HUES64 (cell line): ENCODE results near the gene KRTAP10-7.

Experiments used
- H3K27ac ChIP-seq: 2 replicates; pipeline ENCODE4 v1.7.0; 2013; ENCODE audit warnings: low read depth, low read length, inconsistent platforms
- H3K27me3 ChIP-seq: 2 replicates; pipeline ENCODE4 v1.6.1; 2013; ENCODE audit warnings: mild to moderate bottlenecking, low read length; ENCODE audit not compliant: insufficient read depth
- H3K36me3 ChIP-seq: 2 replicates; pipeline ENCODE4 v1.6.1; 2013; ENCODE audit warnings: mild to moderate bottlenecking, low read length; ENCODE audit not compliant: insufficient read depth
- H3K4me1 ChIP-seq: 2 replicates; pipeline ENCODE4 v1.6.1; 2013; ENCODE audit warnings: mild to moderate bottlenecking, low read length, moderate library complexity; ENCODE audit not compliant: insufficient read depth
- H3K4me3 ChIP-seq: 2 replicates; pipeline ENCODE4 v1.5.1; 2013; ENCODE audit warnings: mild to moderate bottlenecking, low read length, moderate library complexity
- H3K9ac ChIP-seq: 2 replicates; pipeline ENCODE4 v1.6.1; 2013; ENCODE audit warnings: mild to moderate bottlenecking, low read depth, low read length
- H3K9me3 ChIP-seq: 2 replicates; pipeline ENCODE4 v1.6.1; 2013; ENCODE audit warnings: low read depth, low read length; ENCODE audit not compliant: insufficient read depth
- WGBS: fragments of 150-250, 120-280 bp; methylation state at CpG from one replicate; pipeline ENCODE4 v1.1.7; 2013; ENCODE audit warnings: missing lambda C conversion rate; 5-methylcytosine and 5-hydroxymethylcytosine counted together

Gene KRTAP10-7

DNA sequence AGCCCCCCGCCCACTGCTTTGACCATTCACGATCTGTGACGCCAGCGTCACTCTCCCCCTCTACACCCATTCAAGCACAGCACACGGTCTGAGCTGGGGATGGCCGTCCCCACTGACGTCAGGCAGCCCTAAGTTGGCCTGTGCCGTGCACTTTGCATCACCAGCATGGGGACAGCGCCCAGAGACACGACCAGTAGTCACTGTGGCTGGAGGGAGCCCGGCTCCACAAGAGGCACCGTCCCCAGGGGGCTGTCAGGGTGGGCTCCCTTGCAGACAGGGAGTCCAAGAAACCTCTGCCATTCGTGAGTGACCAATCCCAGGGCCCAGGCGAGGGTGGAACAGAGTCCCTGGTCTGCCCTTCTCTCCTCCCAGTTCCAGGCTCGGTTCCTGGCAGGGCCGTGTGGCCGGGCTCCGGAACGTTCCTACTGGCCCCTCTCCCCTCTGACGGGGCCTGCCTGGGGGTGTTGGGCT, 13.8 kb downstream of the KRTAP10-7 start:
- WGBS: 92% methylated on average over 20 of the region's 20 CpGs
- Histone ChIP-seq H3K36me3 (no peaks in the 10 kb centered on the region), H3K27me3 (no peaks in the 10 kb centered on the region), H3K27ac (no peak overlapping the region), H3K4me3 (no peak overlapping the region), H3K9ac (no peak overlapping the region), H3K4me1 (no peaks in the 10 kb centered on the region), H3K9me3 (peaks cover 18% of the 10 kb centered on the region)

- no peaks in the 10 kb centered on the region for H3K36me3 ChIP-seq
- H3K9ac ChIP-seq: no peak overlapping the region
- no peak overlapping the region for H3K27ac ChIP-seq
- H3K9me3 ChIP-seq: peaks cover 20% of the 10 kb centered on the region
- WGBS: 94% methylated on average over 28 of the region's 28 CpGs
- H3K4me1 ChIP-seq: no peaks in the 10 kb centered on the region
- H3K27me3 ChIP-seq: no peaks in the 10 kb centered on the region
- no peak overlapping the region for H3K4me3 ChIP-seq
Measured at GRCh38 chr21:44614961-44615391, 14.6 kb downstream of the KRTAP10-7 start.

DNA sequence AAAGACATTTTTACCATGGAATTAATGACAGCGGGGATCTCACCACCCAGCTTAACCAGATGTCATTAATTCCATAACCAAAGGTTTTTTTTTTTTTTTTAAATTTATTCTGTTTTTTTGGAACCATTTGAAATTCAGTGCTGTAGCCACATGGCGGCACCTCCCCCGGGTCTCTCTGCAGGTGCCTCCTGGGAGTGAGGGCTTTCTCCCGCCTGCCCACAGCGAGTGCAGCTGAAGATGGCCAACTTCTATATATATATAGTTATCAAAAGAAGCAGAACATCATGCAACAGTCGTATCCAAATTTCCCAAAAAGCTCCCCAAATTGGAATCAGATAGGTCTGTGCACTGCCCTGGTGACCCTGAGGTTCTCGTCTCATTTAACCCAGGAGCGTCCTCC, 15.1 kb downstream of the KRTAP10-7 start:
- Histone ChIP-seq H3K9me3 (peaks cover 25% of the 10 kb centered on the region), H3K27ac (no peak overlapping the region)
- 90% methylated on average over 7 of the region's 8 CpGs for WGBS

GRCh38 chr21:44615911-44616590, 15.7 kb downstream of the KRTAP10-7 start:
- H3K9me3 ChIP-seq: peaks cover 30% of the 10 kb centered on the region
- no peaks in the 10 kb centered on the region for H3K27me3 ChIP-seq
- H3K36me3 ChIP-seq: no peaks in the 10 kb centered on the region
- no peak overlapping the region for H3K9ac ChIP-seq
- H3K4me1 ChIP-seq: no peaks in the 10 kb centered on the region
- no peak overlapping the region for H3K27ac ChIP-seq
- H3K4me3 ChIP-seq: no peak overlapping the region
- 89% methylated on average over 17 of the region's 17 CpGs for WGBS

More for the DNA sequence above, 15.1 kb downstream of the KRTAP10-7 start:
- Histone ChIP-seq H3K27me3 (no peaks in the 10 kb centered on the region), H3K4me3 (no peak overlapping the region), H3K36me3 (no peaks in the 10 kb centered on the region), H3K9ac (no peak overlapping the region), H3K4me1 (no peaks in the 10 kb centered on the region)

- Histone ChIP-seq H3K27ac (no peak overlapping the region), H3K36me3 (no peaks in the 10 kb centered on the region), H3K4me1 (no peaks in the 10 kb centered on the region), H3K4me3 (no peak overlapping the region), H3K27me3 (no peaks in the 10 kb centered on the region), H3K9ac (no peak overlapping the region), H3K9me3 (peaks cover 30% of the 10 kb centered on the region)
- 88% methylated on average over 16 of the region's 16 CpGs for WGBS
Measured at GRCh38 chr21:44616591-44616926, 16.2 kb downstream of the KRTAP10-7 start.

DNA sequence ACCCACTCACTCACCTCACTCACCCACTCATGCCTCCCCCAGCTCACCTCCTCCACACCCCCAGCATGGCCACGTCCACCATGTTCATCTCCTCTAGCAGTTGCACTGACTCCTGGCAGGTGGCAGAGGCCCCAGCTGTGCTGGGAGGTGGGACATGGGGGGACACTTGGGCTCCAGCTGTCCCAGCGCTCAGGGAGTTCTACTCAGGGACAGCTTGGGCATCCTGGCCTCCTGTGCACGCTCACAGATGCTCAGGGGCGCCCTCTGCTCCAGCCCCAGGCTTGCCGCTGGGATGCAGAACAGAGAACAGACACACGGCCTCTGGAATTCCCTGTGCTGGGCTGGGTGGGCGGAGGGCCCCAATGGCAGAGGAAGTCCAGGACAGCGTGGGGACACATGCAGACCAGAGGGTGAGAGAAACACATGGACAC, 16.7 kb downstream of the KRTAP10-7 start:
- H3K27ac ChIP-seq: no peak overlapping the region
- no peak overlapping the region for H3K4me3 ChIP-seq
- no peaks in the 10 kb centered on the region for H3K27me3 ChIP-seq
- no peaks in the 10 kb centered on the region for H3K4me1 ChIP-seq
- H3K36me3 ChIP-seq: no peaks in the 10 kb centered on the region
- peaks cover 27% of the 10 kb centered on the region; the same call in 1 of the 2 replicates for H3K9me3 ChIP-seq
- H3K9ac ChIP-seq: no peak overlapping the region
- 72% methylated on average over 8 of the region's 8 CpGs for WGBS

- Histone ChIP-seq H3K27me3 (no peaks in the 10 kb centered on the region), H3K27ac (no peak overlapping the region), H3K9me3 (peaks cover 40% of the 10 kb centered on the region), H3K4me1 (no peaks in the 10 kb centered on the region), H3K4me3 (no peak overlapping the region), H3K36me3 (no peaks in the 10 kb centered on the region), H3K9ac (no peak overlapping the region)
- 70% methylated on average over 4 of the region's 4 CpGs for WGBS
Measured at GRCh38 chr21:44618504-44618903, 18.1 kb downstream of the KRTAP10-7 start.

GRCh38 chr21:44618909-44619308, 18.5 kb downstream of the KRTAP10-7 start:
- Histone ChIP-seq H3K27ac (no peak overlapping the region), H3K27me3 (no peaks in the 10 kb centered on the region), H3K9me3 (peaks cover 44% of the 10 kb centered on the region), H3K36me3 (no peaks in the 10 kb centered on the region), H3K9ac (no peak overlapping the region), H3K4me3 (no peak overlapping the region), H3K4me1 (no peaks in the 10 kb centered on the region)
- WGBS: 97% methylated on average over 3 of the region's 3 CpGs

DNA sequence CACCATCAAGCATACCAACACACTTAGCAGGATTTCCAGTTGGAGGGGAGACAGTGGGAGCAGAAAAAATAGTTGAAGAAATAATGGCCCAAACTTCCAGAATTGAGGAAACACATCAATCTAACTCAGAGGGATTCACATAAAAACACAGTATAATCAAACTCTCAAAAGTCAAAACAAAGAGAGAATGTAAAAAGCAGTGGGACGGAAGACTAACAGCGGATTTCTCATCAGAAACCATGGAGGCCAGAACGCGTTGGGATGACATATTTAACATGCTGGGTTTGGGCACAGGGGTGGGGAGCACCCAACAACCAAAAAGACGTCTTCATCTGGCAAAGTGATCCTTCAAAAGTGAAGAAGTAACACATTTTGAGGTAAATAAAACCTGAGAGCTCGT, 19.5 kb downstream of the KRTAP10-7 start:
- Histone ChIP-seq H3K4me1 (no peaks in the 10 kb centered on the region), H3K36me3 (no peaks in the 10 kb centered on the region), H3K4me3 (no peak overlapping the region), H3K9ac (no peak overlapping the region), H3K27me3 (no peaks in the 10 kb centered on the region), H3K27ac (no peak overlapping the region), H3K9me3 (peaks cover 53% of the 10 kb centered on the region)
- WGBS: 94% methylated on average over 6 of the region's 6 CpGs

DNA sequence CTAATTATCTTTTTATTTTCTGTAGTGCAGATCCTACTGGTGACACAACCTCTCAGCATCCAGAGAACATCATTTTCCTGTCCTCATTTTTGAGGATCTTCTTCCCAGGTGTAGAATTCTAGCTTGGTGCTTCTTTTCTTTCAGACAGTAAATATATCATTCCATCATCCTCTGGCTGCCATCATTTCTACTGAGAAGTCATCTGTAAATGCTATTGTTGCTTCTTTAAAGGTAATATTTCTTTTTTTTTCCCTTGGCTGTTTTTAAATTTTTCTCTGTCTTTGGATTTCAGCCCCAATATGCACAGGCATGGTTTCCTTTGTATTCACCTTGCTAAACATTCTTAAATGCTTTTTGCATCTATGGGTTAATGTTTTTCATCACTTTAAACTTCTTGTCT, 23.2 kb downstream of the KRTAP10-7 start:
- Histone ChIP-seq H3K27me3 (no peaks in the 10 kb centered on the region), H3K4me3 (no peak overlapping the region), H3K27ac (no peak overlapping the region), H3K36me3 (no peaks in the 10 kb centered on the region), H3K9ac (no peak overlapping the region), H3K9me3 (peaks cover 56% of the 10 kb centered on the region), H3K4me1 (no peaks in the 10 kb centered on the region)

GRCh38 chr21:44625756-44626155, 25.4 kb downstream of the KRTAP10-7 start:
- no peak overlapping the region for H3K4me3 ChIP-seq
- H3K36me3 ChIP-seq: no peaks in the 10 kb centered on the region
- WGBS: 91% methylated on average over 7 of the region's 7 CpGs
- no peaks in the 10 kb centered on the region for H3K27me3 ChIP-seq
- H3K27ac ChIP-seq: no peak overlapping the region
- H3K9me3 ChIP-seq: peaks cover 38% of the 10 kb centered on the region
- H3K9ac ChIP-seq: no peak overlapping the region
- H3K4me1 ChIP-seq: no peaks in the 10 kb centered on the region

- Histone ChIP-seq H3K4me1 (no peaks in the 10 kb centered on the region), H3K27ac (no peak overlapping the region), H3K4me3 (no peak overlapping the region), H3K9ac (no peak overlapping the region), H3K27me3 (no peaks in the 10 kb centered on the region), H3K9me3 (peaks cover 33% of the 10 kb centered on the region), H3K36me3 (no peaks in the 10 kb centered on the region)
- WGBS: 91% methylated on average over 10 of the region's 10 CpGs
Measured at GRCh38 chr21:44626262-44626661, 25.9 kb downstream of the KRTAP10-7 start.
